H1 (cell line): Measurements from ENCODE around the gene GPA33. TPM values are rescaled to one million over a fixed set of nuclear protein-coding genes. Genes with fewer than 3 reads are reported as not detected.

Source experiments
- CTCF ChIA-PET: fragments of 300-600 bp; sonication (Branson Sonifier 250); formaldehyde crosslinking; loops from one replicate; lab custom pipeline; 2021; ENCODE audit not compliant: partially characterized antibody; lab: Charles Lee
- POLR2A ChIA-PET: fragments of 300-600 bp; sonication (Branson Sonifier 250); formaldehyde crosslinking; loops from one replicate; lab custom pipeline; 2021; ENCODE audit warnings: inconsistent platforms; ENCODE audit not compliant: partially characterized antibody; lab: Charles Lee
- DNase-seq, 2 experiments: peaks; one replicate each; pipeline versions ENCODE4 v3.0.0 to v3.0.0-alpha.2; 2010 to 2022; ENCODE audit warnings: low spot score in 2 of 2, low read depth in 1 of 2, mixed read lengths in 1 of 2
- FAIRE-seq: peaks from 2 replicates; lab custom pipeline; 2011; peaks lifted over from hg19 to GRCh38; lab: Jason Lieb, UNC
- H2AFZ ChIP-seq: 2 replicates; pipeline ENCODE4 v1.8.1; 2012; ENCODE audit warnings: low read length, inconsistent platforms
- H2AK5ac ChIP-seq: 2 replicates; pipeline ENCODE4 v1.6.1; 2013; ENCODE audit warnings: low read depth, low read length
- H2BK120ac ChIP-seq: replicated peaks from 2 replicates; pipeline ENCODE3; 2013; ENCODE audit warnings: low read depth, low read length, inconsistent platforms
- H2BK12ac ChIP-seq: 2 replicates; pipeline ENCODE4 v1.6.1; 2013; ENCODE audit warnings: low read depth, low read length
- H2BK15ac ChIP-seq: 2 replicates; pipeline ENCODE4 v1.6.1; 2013; ENCODE audit warnings: low read length
- H2BK20ac ChIP-seq: 2 replicates; pipeline ENCODE4 v1.6.1; 2013; ENCODE audit warnings: low read length
- H2BK5ac ChIP-seq: 2 replicates; pipeline ENCODE4 v1.6.1; 2013; ENCODE audit warnings: low read depth, low read length
- H3K14ac ChIP-seq: 2 replicates; pipeline ENCODE4 v1.6.1; 2013; ENCODE audit warnings: inconsistent platforms; ENCODE audit not compliant: insufficient read length
- H3K18ac ChIP-seq: 2 replicates; pipeline ENCODE4 v1.6.1; 2013; ENCODE audit warnings: low read length; ENCODE audit errors: extremely low read depth
- H3K23ac ChIP-seq: 2 replicates; pipeline ENCODE4 v1.6.1; 2013; ENCODE audit warnings: inconsistent platforms; ENCODE audit not compliant: insufficient read length
- H3K23me2 ChIP-seq: 2 replicates; pipeline ENCODE4 v1.6.1; 2013; ENCODE audit warnings: low read depth, low read length
- H3K27ac ChIP-seq: 2 replicates; pipeline ENCODE4 v1.6.1; 2011; ENCODE audit warnings: low read depth, low read length, inconsistent platforms
- H3K27me3 ChIP-seq, 4 experiments: replicated peaks in 1 of 4; 1 replicate in 1 of 4; 2 replicates in 3 of 4; pipeline versions ENCODE4 v1.6.1 to v1.8.1; 2011 to 2013; ENCODE audit warnings: low read length in 3 of 4, mild to moderate bottlenecking in 3 of 4, inconsistent platforms in 2 of 4, mixed read lengths in 2 of 4, moderate library complexity in 1 of 4; ENCODE audit not compliant: control insufficient read depth in 3 of 4, insufficient read depth in 3 of 4; ENCODE audit errors: extremely low read depth in 1 of 4
- H3K36me3 ChIP-seq, 4 experiments: 2 replicates each; pipeline versions ENCODE4 v1.6.1 to v1.8.1; 2011 to 2013; ENCODE audit warnings: mild to moderate bottlenecking in 4 of 4, low read length in 3 of 4, moderate library complexity in 2 of 4, control low read depth in 1 of 4, inconsistent platforms in 1 of 4; ENCODE audit not compliant: insufficient read depth in 4 of 4, control insufficient read depth in 2 of 4
- H3K4ac ChIP-seq: replicated peaks from 2 replicates; pipeline ENCODE3; 2013; ENCODE audit warnings: low read length, low read depth, mixed read lengths, inconsistent platforms; ENCODE audit not compliant: insufficient read length
- H3K4me1 ChIP-seq, 4 experiments: replicated peaks in 1 of 4; 1 replicate in 1 of 4; 2 replicates in 3 of 4; pipeline versions ENCODE4 v1.6.1 to v1.8.1; 2011 to 2013; ENCODE audit warnings: low read length in 3 of 4, inconsistent platforms in 2 of 4, mixed read lengths in 1 of 4; ENCODE audit not compliant: insufficient read depth in 4 of 4, control insufficient read depth in 3 of 4
- H3K4me2 ChIP-seq, 2 experiments: 2 replicates each; pipeline versions ENCODE4 v1.6.1 to v1.8.1; 2011 to 2013; ENCODE audit warnings: low read depth in 2 of 2, low read length in 2 of 2, control low read depth in 1 of 2, inconsistent platforms in 1 of 2, mild to moderate bottlenecking in 1 of 2; ENCODE audit not compliant: insufficient read depth in 1 of 2
- H3K4me3 ChIP-seq, 4 experiments: fragments of 200-600, 300-600 bp in 1 of 4; sonication (generic), shearing (Covaris generic), sonication (Bioruptor Twin) in 1 of 4; 2 replicates each; pipeline versions ENCODE4 v1.5.1 to v1.8.1; 2011 to 2016; ENCODE audit warnings: low read length in 4 of 4, low read depth in 3 of 4, control low read depth in 2 of 4, inconsistent platforms in 2 of 4, mild to moderate bottlenecking in 2 of 4, mixed read lengths in 1 of 4, moderate library complexity in 1 of 4; ENCODE audit not compliant: insufficient read depth in 2 of 4; ENCODE audit errors: extremely low read depth in 1 of 4
- H3K56ac ChIP-seq: replicated peaks from 2 replicates; pipeline ENCODE3; 2013; ENCODE audit warnings: low read depth, mild to moderate bottlenecking, mixed read lengths, low read length, inconsistent platforms; ENCODE audit not compliant: insufficient read length
- H3K79me1 ChIP-seq: 2 replicates; pipeline ENCODE4 v1.6.1; 2013; ENCODE audit warnings: low read depth, low read length, control low read depth
- H3K79me2 ChIP-seq, 2 experiments: 2 replicates each; pipeline versions ENCODE4 v1.6.1 to v1.8.1; 2012 to 2013; ENCODE audit warnings: low read length in 2 of 2, mild to moderate bottlenecking in 2 of 2, inconsistent platforms in 1 of 2; ENCODE audit not compliant: insufficient read depth in 2 of 2, control insufficient read depth in 1 of 2
- H3K9ac ChIP-seq, 4 experiments: replicated peaks in 1 of 4; 1 replicate in 1 of 4; 2 replicates in 3 of 4; pipeline versions ENCODE4 v1.6.1 to v1.8.1; 2011 to 2013; ENCODE audit warnings: low read depth in 3 of 4, low read length in 3 of 4, control low read depth in 2 of 4, mild to moderate bottlenecking in 2 of 4, moderate library complexity in 2 of 4, inconsistent platforms in 1 of 4; ENCODE audit errors: extremely low read depth in 1 of 4
- H3K9me3 ChIP-seq, 2 experiments: 2 replicates each; pipeline versions ENCODE4 v1.6.1 to v1.8.1; 2012 to 2013; ENCODE audit warnings: mild to moderate bottlenecking in 2 of 2, moderate library complexity in 2 of 2, control low read depth in 1 of 2, inconsistent platforms in 1 of 2, low read depth in 1 of 2, low read length in 1 of 2, mixed read lengths in 1 of 2; ENCODE audit not compliant: insufficient read depth in 2 of 2
- H4K20me1 ChIP-seq, 2 experiments: replicated peaks in 1 of 2; 2 replicates each; pipeline versions ENCODE3 to v1.8.1; 2011 to 2013; ENCODE audit warnings: inconsistent platforms in 2 of 2, low read length in 2 of 2, mild to moderate bottlenecking in 1 of 2; ENCODE audit not compliant: insufficient read depth in 2 of 2, control insufficient read depth in 1 of 2
- H4K5ac ChIP-seq: 2 replicates; pipeline ENCODE4 v1.6.1; 2013; ENCODE audit warnings: low read length, low read depth, mixed read lengths, inconsistent platforms; ENCODE audit not compliant: insufficient read length
- H4K8ac ChIP-seq: 2 replicates; pipeline ENCODE4 v1.8.0; 2013; ENCODE audit warnings: mild to moderate bottlenecking, moderate library complexity, low read length, inconsistent platforms; ENCODE audit not compliant: insufficient read depth; ENCODE audit errors: extremely low read depth
- H4K91ac ChIP-seq: replicated peaks from 2 replicates; pipeline ENCODE3; 2013; ENCODE audit warnings: low read length, mixed read lengths, inconsistent platforms; ENCODE audit not compliant: insufficient read length
- BACH1 ChIP-seq: IDR thresholded peaks from 2 replicates; pipeline ENCODE4 v1.6.1; 2012; ENCODE audit warnings: low read length, improper control_type of control experiment
- TBP ChIP-seq: IDR thresholded peaks from 2 replicates; pipeline ENCODE4 v1.6.1; 2011; ENCODE audit warnings: low read depth, low read length, improper control_type of control experiment
- WGBS, 2 experiments: shearing (Covaris generic) in 1 of 2; methylation state at CpG; one replicate each; pipeline versions ENCODE4 v1.1.6 to v1.1.7; 2013 to 2015; ENCODE audit warnings: low lambda C conversion rate in 2 of 2, mixed read lengths in 2 of 2, inconsistent platforms in 1 of 2, low coverage in 1 of 2, missing lambda C conversion rate in 1 of 2; ENCODE audit not compliant: insufficient replicate concordance in 2 of 2, insufficient coverage in 1 of 2, insufficient read length in 1 of 2; ENCODE audit errors: extremely low coverage in 1 of 2, missing lambda C conversion rate in 1 of 2; 5-methylcytosine and 5-hydroxymethylcytosine counted together
- polyA plus RNA-seq, 7 experiments: library from polyadenylated mRNA; depleted of rRNA in 3 of 7; stranded (reverse) in 5 of 7; unstranded in 2 of 7; fragments of >200 nt in 5 of 7; fragments of 200-250 nt in 2 of 7; gene quantifications; 1 replicate in 5 of 7; 2 replicates in 1 of 7; 4 replicates in 1 of 7; pipeline versions ENCODE4 v1.2.1 to v1.2.3, GENCODE V29; 2011 to 2013; ENCODE audit warnings: missing spikeins in 2 of 7, mixed read lengths in 2 of 7
- total RNA-seq: library from RNA; stranded (reverse); fragmentation: NEBNext Ultra II Directional; extraction: Animal tissue kit (Norgen Biotek cat#: 25700); gene quantifications from 2 replicates; pipeline ENCODE4 v1.2.1, GENCODE V29; 2021

GPA33 gene
- total and polyA plus RNA-seq, 2 of the 8 experiments (the other 6 are each of a cell fraction or from before 2014, with no cell fraction given), result 0.19 to 0.67 TPM

- Histone ChIP-seq H4K20me1 (no peaks in the 10 kb centered on the region), H3K18ac (no peak overlapping the region), H3K9ac (no peak overlapping the region), H3K36me3 (no peaks in the 10 kb centered on the region), H3K79me2 (no peaks in the 10 kb centered on the region), H2BK15ac (no peak overlapping the region), H2AFZ (peak overlapping the region; percentile 66), H2BK5ac (no peak overlapping the region), H3K14ac (no peak overlapping the region), H4K8ac (no peak overlapping the region), H3K4ac (no peak overlapping the region), H3K79me1 (no peaks in the 10 kb centered on the region), H2BK120ac (no peak overlapping the region), H3K4me2 (no peak overlapping the region), H2BK12ac (no peak overlapping the region), H2BK20ac (no peak overlapping the region), H4K91ac (no peak overlapping the region), H3K23me2 (peaks cover under 1% of the 10 kb centered on the region; the same call in 1 of the 2 replicates), H3K9me3 (no peaks in the 10 kb centered on the region), H3K4me3 (no peak overlapping the region), H2AK5ac (no peak overlapping the region), H3K56ac (no peak overlapping the region), H3K23ac (no peak overlapping the region), H4K5ac (no peak overlapping the region), H3K27me3 (no peaks in the 10 kb centered on the region), H3K27ac (no peak overlapping the region), H3K4me1 (peaks cover 0 to 3% (median 0%) of the 10 kb centered on the region in 4 experiments; a peak in 2 of 7 replicates)
- TF ChIP-seq BACH1, result peak; percentile 47; the same call in 1 of the 2 replicates
- TF ChIP-seq TBP, result no peak
- ChIA-PET POLR2A (interaction anchor here (0.9 to 1.0 kb wide), 3 partner anchors 103 to 107 kb away, joined by 3 to 4 read pairs (median 3); partner anchors contain the start of gene POU2F1), CTCF (interaction anchor here (0.7 to 1.7 kb wide), 11 partner anchors 11 to 326 kb away, joined by 3 to 5 read pairs (median 3); partner anchors contain the start of gene STYXL2)
- FAIRE-seq (no peak), DNase-seq (no peak)
- WGBS, 2 experiments, result 31% methylated on average over 1 of the region's 1 CpG; no CpG with 5 or more reads in 1 of the 2 experiments
Observed at GRCh38 chr1:167116174-167116573, 26.0 kb upstream of the GPA33 start.
